HEK293 (cell line): ENCODE data around the gene ARHGEF4.
A peak's percentile ranks its signal among the peaks of the same experiment; 100 is the strongest.

Experiments used
- GLIS1 ChIP-seq: fragments of 450-650 bp; formaldehyde crosslinking; IDR thresholded peaks from 2 replicates; pipeline ENCODE4 v1.5.1; 2016; ENCODE audit warnings: missing biosample characterization, missing genetic modification characterization
- IKZF3 ChIP-seq: fragments of 450-650 bp; IDR thresholded peaks from 2 replicates; pipeline ENCODE4 v1.5.0; 2018; ENCODE audit warnings: missing biosample characterization, mild to moderate bottlenecking, missing genetic modification characterization, moderate library complexity
- OSR2 ChIP-seq: fragments of 450-650 bp; formaldehyde crosslinking; IDR thresholded peaks from 2 replicates; pipeline ENCODE4 v1.5.1; 2016; ENCODE audit warnings: missing biosample characterization, missing genetic modification characterization
- PRDM4 ChIP-seq: fragments of 450-650 bp; formaldehyde crosslinking; IDR thresholded peaks from 2 replicates; pipeline ENCODE4 v1.5.1; 2017; ENCODE audit warnings: missing biosample characterization, missing genetic modification characterization
- TCF7L2 ChIP-seq: IDR thresholded peaks from 2 replicates; pipeline ENCODE4 v1.6.1; 2011; ENCODE audit warnings: low read depth, mild to moderate bottlenecking, inconsistent platforms, low read length, moderate library complexity, borderline replicate concordance
- WT1 ChIP-seq: fragments of 450-650 bp; formaldehyde crosslinking; IDR thresholded peaks from 2 replicates; pipeline ENCODE4 v1.5.1; 2016; ENCODE audit warnings: missing biosample characterization, missing genetic modification characterization
- ZBTB6 ChIP-seq: fragments of 450-650 bp; formaldehyde crosslinking; IDR thresholded peaks from 2 replicates; pipeline ENCODE4 v1.5.1; 2017; ENCODE audit warnings: missing biosample characterization, missing genetic modification characterization
- ZFHX2 ChIP-seq: fragments of 450-650 bp; formaldehyde crosslinking; conservative IDR thresholded peaks from 2 replicates; pipeline ENCODE4 v1.5.1; 2016; ENCODE audit warnings: missing biosample characterization, missing genetic modification characterization
- ZNF114 ChIP-seq: fragments of 450-650 bp; formaldehyde crosslinking; IDR thresholded peaks from 2 replicates; pipeline ENCODE4 v1.5.0; 2017; ENCODE audit warnings: missing biosample characterization, missing genetic modification characterization
- ZNF132 ChIP-seq: fragments of 450-650 bp; formaldehyde crosslinking; IDR thresholded peaks from 2 replicates; pipeline ENCODE4 v1.5.1; 2017; ENCODE audit warnings: missing biosample characterization, missing genetic modification characterization, borderline replicate concordance
- ZNF157 ChIP-seq: fragments of 450-650 bp; formaldehyde crosslinking; IDR thresholded peaks from 2 replicates; pipeline ENCODE4 v1.5.1; 2016; ENCODE audit warnings: missing biosample characterization, missing genetic modification characterization
- ZNF169 ChIP-seq: fragments of 450-650 bp; formaldehyde crosslinking; IDR thresholded peaks from 2 replicates; pipeline ENCODE4 v1.5.1; 2016; ENCODE audit warnings: missing biosample characterization, missing genetic modification characterization
- ZNF391 ChIP-seq: fragments of 450-650 bp; formaldehyde crosslinking; IDR thresholded peaks from 2 replicates; pipeline ENCODE4 v1.5.1; 2016; ENCODE audit warnings: low read depth, missing biosample characterization, missing genetic modification characterization, borderline replicate concordance
- ZNF580 ChIP-seq: fragments of 450-650 bp; formaldehyde crosslinking; IDR thresholded peaks from 2 replicates; pipeline ENCODE4 v1.5.1; 2016; ENCODE audit warnings: missing biosample characterization, missing genetic modification characterization
- ZNF670 ChIP-seq: fragments of 450-650 bp; formaldehyde crosslinking; IDR thresholded peaks from 2 replicates; pipeline ENCODE4 v1.5.1; 2016; ENCODE audit warnings: missing biosample characterization, missing genetic modification characterization, low read depth
- ZNF776 ChIP-seq: fragments of 450-650 bp; formaldehyde crosslinking; IDR thresholded peaks from 2 replicates; pipeline ENCODE4 v1.5.0; 2017; ENCODE audit warnings: missing biosample characterization, missing genetic modification characterization, borderline replicate concordance
- ZNF837 ChIP-seq: fragments of 450-650 bp; formaldehyde crosslinking; IDR thresholded peaks from 2 replicates; pipeline ENCODE4 v1.5.1; 2016; ENCODE audit warnings: missing biosample characterization, missing genetic modification characterization
- TF ChIP-seq, protein P1 (sequence below): fragments of 450-650 bp; formaldehyde crosslinking; IDR thresholded peaks from 2 replicates; pipeline ENCODE4 v1.5.1; 2016; ENCODE audit warnings: missing biosample characterization, missing genetic modification characterization
- TF ChIP-seq, protein P2 (sequence below): fragments of 450-650 bp; formaldehyde crosslinking; IDR thresholded peaks from 2 replicates; pipeline ENCODE4 v1.5.1; 2016; ENCODE audit warnings: missing biosample characterization, missing genetic modification characterization
- TF ChIP-seq, protein P3 (sequence below): fragments of 450-650 bp; formaldehyde crosslinking; IDR thresholded peaks from 2 replicates; pipeline ENCODE4 v1.5.1; 2016; ENCODE audit warnings: missing biosample characterization, missing genetic modification characterization
- TF ChIP-seq, protein P4 (sequence below): fragments of 450-650 bp; formaldehyde crosslinking; IDR thresholded peaks from 2 replicates; pipeline ENCODE4 v1.5.1; 2016; ENCODE audit warnings: missing biosample characterization, missing genetic modification characterization, borderline replicate concordance

ARHGEF4 gene

GRCh38 chr2:130920415-130921163 is 83.9 kb downstream of the ARHGEF4 start (continued):
- TF ChIP-seq ZNF114 (tag by site-specific recombination): no peak
- TF ChIP-seq IKZF3 (tag by site-specific recombination): peak; percentile 84
- no peak for TF ChIP-seq ZNF391 (tag by site-specific recombination)
- no peak for TF ChIP-seq WT1
- TF ChIP-seq TCF7L2: no peak
- TF ChIP-seq ZNF157 (tag by site-specific recombination): no peak
- no peak for TF ChIP-seq ZNF169 (tag by site-specific recombination)
- TF ChIP-seq, protein P1, sequence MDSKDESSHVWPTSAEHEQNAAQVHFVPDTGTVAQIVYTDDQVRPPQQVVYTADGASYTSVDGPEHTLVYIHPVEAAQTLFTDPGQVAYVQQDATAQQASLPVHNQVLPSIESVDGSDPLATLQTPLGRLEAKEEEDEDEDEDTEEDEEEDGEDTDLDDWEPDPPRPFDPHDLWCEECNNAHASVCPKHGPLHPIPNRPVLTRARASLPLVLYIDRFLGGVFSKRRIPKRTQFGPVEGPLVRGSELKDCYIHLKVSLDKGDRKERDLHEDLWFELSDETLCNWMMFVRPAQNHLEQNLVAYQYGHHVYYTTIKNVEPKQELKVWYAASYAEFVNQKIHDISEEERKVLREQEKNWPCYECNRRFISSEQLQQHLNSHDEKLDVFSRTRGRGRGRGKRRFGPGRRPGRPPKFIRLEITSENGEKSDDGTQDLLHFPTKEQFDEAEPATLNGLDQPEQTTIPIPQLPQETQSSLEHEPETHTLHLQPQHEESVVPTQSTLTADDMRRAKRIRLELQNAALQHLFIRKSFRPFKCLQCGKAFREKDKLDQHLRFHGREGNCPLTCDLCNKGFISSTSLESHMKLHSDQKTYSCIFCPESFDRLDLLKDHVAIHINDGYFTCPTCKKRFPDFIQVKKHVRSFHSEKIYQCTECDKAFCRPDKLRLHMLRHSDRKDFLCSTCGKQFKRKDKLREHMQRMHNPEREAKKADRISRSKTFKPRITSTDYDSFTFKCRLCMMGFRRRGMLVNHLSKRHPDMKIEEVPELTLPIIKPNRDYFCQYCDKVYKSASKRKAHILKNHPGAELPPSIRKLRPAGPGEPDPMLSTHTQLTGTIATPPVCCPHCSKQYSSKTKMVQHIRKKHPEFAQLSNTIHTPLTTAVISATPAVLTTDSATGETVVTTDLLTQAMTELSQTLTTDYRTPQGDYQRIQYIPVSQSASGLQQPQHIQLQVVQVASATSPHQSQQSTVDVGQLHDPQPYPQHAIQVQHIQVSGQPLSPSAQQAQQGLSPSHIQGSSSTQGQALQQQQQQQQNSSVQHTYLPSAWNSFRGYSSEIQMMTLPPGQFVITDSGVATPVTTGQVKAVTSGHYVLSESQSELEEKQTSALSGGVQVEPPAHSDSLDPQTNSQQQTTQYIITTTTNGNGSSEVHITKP (tag by site-specific recombination): no peak
- TF ChIP-seq ZBTB6 (tag by site-specific recombination): no peak
- TF ChIP-seq ZNF837 (tag by site-specific recombination): no peak
- TF ChIP-seq ZNF580: no peak
- TF ChIP-seq OSR2 (tag by site-specific recombination): no peak
- TF ChIP-seq ZNF776 (tag by site-specific recombination): no peak
- no peak for TF ChIP-seq GLIS1 (tag by site-specific recombination)
- TF ChIP-seq, protein P2, sequence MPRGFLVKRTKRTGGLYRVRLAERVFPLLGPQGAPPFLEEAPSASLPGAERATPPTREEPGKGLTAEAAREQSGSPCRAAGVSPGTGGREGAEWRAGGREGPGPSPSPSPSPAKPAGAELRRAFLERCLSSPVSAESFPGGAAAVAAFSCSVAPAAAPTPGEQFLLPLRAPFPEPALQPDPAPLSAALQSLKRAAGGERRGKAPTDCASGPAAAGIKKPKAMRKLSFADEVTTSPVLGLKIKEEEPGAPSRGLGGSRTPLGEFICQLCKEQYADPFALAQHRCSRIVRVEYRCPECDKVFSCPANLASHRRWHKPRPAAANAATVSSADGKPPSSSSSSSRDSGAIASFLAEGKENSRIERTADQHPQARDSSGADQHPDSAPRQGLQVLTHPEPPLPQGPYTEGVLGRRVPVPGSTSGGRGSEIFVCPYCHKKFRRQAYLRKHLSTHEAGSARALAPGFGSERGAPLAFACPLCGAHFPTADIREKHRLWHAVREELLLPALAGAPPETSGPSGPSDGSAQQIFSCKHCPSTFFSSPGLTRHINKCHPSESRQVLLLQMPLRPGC (tag by site-specific recombination): 0 out of 2 replicates have a peak, but pooled peaks have one; percentile 38
- TF ChIP-seq ZNF132 (tag by site-specific recombination): no peak
- no peak for TF ChIP-seq PRDM4
- TF ChIP-seq, protein P3, sequence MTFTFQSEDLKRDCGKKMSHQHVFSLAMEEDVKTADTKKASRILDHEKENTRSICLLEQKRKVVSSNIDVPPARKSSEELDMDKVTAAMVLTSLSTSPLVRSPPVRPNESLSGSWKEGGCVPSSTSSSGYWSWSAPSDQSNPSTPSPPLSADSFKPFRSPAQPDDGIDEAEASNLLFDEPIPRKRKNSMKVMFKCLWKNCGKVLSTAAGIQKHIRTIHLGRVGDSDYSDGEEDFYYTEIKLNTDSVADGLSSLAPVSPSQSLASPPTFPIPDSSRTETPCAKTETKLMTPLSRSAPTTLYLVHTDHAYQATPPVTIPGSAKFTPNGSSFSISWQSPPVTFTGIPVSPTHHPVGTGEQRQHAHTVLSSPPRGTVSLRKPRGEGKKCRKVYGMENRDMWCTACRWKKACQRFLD (tag by site-specific recombination): no peak
- no peak for TF ChIP-seq ZNF670
- TF ChIP-seq, protein P4, sequence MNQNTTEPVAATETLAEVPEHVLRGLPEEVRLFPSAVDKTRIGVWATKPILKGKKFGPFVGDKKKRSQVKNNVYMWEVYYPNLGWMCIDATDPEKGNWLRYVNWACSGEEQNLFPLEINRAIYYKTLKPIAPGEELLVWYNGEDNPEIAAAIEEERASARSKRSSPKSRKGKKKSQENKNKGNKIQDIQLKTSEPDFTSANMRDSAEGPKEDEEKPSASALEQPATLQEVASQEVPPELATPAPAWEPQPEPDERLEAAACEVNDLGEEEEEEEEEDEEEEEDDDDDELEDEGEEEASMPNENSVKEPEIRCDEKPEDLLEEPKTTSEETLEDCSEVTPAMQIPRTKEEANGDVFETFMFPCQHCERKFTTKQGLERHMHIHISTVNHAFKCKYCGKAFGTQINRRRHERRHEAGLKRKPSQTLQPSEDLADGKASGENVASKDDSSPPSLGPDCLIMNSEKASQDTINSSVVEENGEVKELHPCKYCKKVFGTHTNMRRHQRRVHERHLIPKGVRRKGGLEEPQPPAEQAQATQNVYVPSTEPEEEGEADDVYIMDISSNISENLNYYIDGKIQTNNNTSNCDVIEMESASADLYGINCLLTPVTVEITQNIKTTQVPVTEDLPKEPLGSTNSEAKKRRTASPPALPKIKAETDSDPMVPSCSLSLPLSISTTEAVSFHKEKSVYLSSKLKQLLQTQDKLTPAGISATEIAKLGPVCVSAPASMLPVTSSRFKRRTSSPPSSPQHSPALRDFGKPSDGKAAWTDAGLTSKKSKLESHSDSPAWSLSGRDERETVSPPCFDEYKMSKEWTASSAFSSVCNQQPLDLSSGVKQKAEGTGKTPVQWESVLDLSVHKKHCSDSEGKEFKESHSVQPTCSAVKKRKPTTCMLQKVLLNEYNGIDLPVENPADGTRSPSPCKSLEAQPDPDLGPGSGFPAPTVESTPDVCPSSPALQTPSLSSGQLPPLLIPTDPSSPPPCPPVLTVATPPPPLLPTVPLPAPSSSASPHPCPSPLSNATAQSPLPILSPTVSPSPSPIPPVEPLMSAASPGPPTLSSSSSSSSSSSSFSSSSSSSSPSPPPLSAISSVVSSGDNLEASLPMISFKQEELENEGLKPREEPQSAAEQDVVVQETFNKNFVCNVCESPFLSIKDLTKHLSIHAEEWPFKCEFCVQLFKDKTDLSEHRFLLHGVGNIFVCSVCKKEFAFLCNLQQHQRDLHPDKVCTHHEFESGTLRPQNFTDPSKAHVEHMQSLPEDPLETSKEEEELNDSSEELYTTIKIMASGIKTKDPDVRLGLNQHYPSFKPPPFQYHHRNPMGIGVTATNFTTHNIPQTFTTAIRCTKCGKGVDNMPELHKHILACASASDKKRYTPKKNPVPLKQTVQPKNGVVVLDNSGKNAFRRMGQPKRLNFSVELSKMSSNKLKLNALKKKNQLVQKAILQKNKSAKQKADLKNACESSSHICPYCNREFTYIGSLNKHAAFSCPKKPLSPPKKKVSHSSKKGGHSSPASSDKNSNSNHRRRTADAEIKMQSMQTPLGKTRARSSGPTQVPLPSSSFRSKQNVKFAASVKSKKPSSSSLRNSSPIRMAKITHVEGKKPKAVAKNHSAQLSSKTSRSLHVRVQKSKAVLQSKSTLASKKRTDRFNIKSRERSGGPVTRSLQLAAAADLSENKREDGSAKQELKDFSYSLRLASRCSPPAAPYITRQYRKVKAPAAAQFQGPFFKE (tag by site-specific recombination): no peak
- TF ChIP-seq ZFHX2 (tag by site-specific recombination): no peak
